IPS DF 6.9 (cell line): ENCODE data around the gene GGCX.
"Not testable (repeated sequence)": the region's sequence is repeated elsewhere in the genome, so short reads cannot be mapped to it uniquely, and the experiment has no call there.

Experiments used
- DNase-seq: peaks from one replicate; pipeline ENCODE4 v3.0.0-alpha.2; 2013; ENCODE audit warnings: low read depth, low spot score
- H3K27ac ChIP-seq: one replicate; pipeline ENCODE4 v1.5.1; 2013; ENCODE audit warnings: low read length, control low read depth
- H3K27me3 ChIP-seq: 2 replicates; pipeline ENCODE4 v1.6.1; 2013; ENCODE audit warnings: mild to moderate bottlenecking, low read length; ENCODE audit not compliant: control insufficient read depth, insufficient read depth
- H3K36me3 ChIP-seq: 2 replicates; pipeline ENCODE4 v1.6.1; 2013; ENCODE audit warnings: low read length; ENCODE audit not compliant: control insufficient read depth, insufficient read depth
- H3K4me1 ChIP-seq: 2 replicates; pipeline ENCODE4 v1.6.1; 2013; ENCODE audit warnings: low read length; ENCODE audit not compliant: control insufficient read depth, insufficient read depth
- H3K4me3 ChIP-seq: 2 replicates; pipeline ENCODE4 v1.5.1; 2013; ENCODE audit warnings: mild to moderate bottlenecking, low read length
- H3K9me3 ChIP-seq: 2 replicates; pipeline ENCODE4 v1.6.1; 2013; ENCODE audit warnings: low read length, inconsistent platforms; ENCODE audit not compliant: control insufficient read depth, insufficient read depth
- WGBS: extraction: QIAGEN DNeasy Blood & Tissue Kit; methylation state at CpG from one replicate; pipeline ENCODE4 v1.1.7; 2013; ENCODE audit warnings: mixed read lengths, missing lambda C conversion rate; ENCODE audit not compliant: insufficient read length, insufficient coverage; 5-methylcytosine and 5-hydroxymethylcytosine counted together

GGCX gene

GRCh38 chr2:85566265-85566664 is 5.0 kb upstream of the GGCX start:
- no peak for DNase-seq
- Histone ChIP-seq H3K27ac (no peak overlapping the region), H3K27me3 (peaks cover 9% of the 10 kb centered on the region), H3K4me1 (no peaks in the 10 kb centered on the region), H3K9me3 (no peaks in the 10 kb centered on the region), H3K36me3 (no peaks in the 10 kb centered on the region), H3K4me3 (no peak overlapping the region)
- WGBS, result no CpG with 5 or more reads among the region's 4 CpGs

DNA sequence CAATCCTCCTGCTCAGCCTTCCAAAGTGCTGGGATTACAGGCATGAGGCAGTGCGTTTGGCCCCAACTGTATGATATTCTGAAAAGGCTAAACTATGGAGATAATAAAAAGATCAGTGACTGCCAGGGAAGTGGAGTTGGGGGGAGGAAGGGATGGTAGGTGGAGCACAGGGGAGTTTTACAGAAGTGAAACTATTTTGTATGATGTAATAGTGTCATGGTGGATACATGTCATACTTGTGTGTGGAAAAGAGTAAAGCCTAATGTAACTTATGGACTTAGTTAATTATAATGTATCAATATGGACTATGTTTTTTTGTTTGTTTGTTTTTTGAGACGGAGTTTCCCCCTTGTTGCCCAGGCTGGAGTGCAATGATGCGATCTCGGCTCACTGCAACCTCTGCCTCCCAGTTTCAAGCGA is 2.9 kb upstream of the GGCX start:
- no peaks in the 10 kb centered on the region for H3K36me3 ChIP-seq
- no peaks in the 10 kb centered on the region for H3K9me3 ChIP-seq
- H3K27me3 ChIP-seq, result no peaks in the 10 kb centered on the region
- no peaks in the 10 kb centered on the region for H3K4me1 ChIP-seq
- no peak for DNase-seq
- H3K27ac ChIP-seq, result no peak overlapping the region
- WGBS, result no CpG with 5 or more reads among the region's 5 CpGs
- no peak overlapping the region for H3K4me3 ChIP-seq

GRCh38 chr2:85560812-85561279 is 447 bp downstream of the GGCX start:
- peak overlapping the region; percentile 57; the same call in 1 of the 2 replicates for H3K4me3 ChIP-seq
- no peak for DNase-seq
- H3K27ac ChIP-seq, result no peak overlapping the region
- H3K27me3 ChIP-seq, result no peaks in the 10 kb centered on the region
- H3K9me3 ChIP-seq, result no peaks in the 10 kb centered on the region
- WGBS, result no CpG with 5 or more reads among the region's 14 CpGs
- 0 out of 2 replicates have a peak, but pooled peaks cover 3% of the 10 kb centered on the region for H3K36me3 ChIP-seq
- H3K4me1 ChIP-seq, result no peaks in the 10 kb centered on the region

DNA sequence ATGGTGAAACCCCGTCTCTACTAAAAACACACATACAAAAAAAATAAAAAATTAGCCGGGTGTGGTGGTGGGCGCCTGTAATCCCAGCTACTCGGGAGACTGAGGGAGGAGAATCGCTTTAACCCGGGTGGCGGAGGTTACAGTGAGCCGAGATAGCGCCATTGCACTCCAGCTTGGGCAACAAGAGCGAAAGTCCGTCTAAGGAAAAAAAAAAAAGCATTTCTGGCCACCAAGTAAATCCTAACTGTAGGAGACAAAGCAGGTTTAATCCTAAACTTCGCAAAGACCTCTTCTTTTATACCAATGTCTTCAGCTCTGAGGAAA is 928 bp downstream of the GGCX start:
- DNase-seq, H3K4me1 ChIP-seq, H3K36me3 ChIP-seq, H3K9me3 ChIP-seq, H3K27ac ChIP-seq, H3K27me3 ChIP-seq: not testable (repeated sequence)
- no CpG with 5 or more reads among the region's 12 CpGs for WGBS
- peak overlapping the region; percentile 57; the same call in 1 of the 2 replicates for H3K4me3 ChIP-seq

- peaks cover 12% of the 10 kb centered on the region; the same call in 1 of the 2 replicates for H3K36me3 ChIP-seq
- no peak overlapping the region for H3K27ac ChIP-seq
- no peaks in the 10 kb centered on the region for H3K27me3 ChIP-seq
- WGBS, result no CpG with 5 or more reads among the region's 1 CpG
- no peak overlapping the region for H3K4me3 ChIP-seq
- no peaks in the 10 kb centered on the region for H3K9me3 ChIP-seq
- H3K4me1 ChIP-seq, result no peaks in the 10 kb centered on the region
- no peak for DNase-seq
Observed at GRCh38 chr2:85558160-85558559, 3.1 kb downstream of the GGCX start.

DNA sequence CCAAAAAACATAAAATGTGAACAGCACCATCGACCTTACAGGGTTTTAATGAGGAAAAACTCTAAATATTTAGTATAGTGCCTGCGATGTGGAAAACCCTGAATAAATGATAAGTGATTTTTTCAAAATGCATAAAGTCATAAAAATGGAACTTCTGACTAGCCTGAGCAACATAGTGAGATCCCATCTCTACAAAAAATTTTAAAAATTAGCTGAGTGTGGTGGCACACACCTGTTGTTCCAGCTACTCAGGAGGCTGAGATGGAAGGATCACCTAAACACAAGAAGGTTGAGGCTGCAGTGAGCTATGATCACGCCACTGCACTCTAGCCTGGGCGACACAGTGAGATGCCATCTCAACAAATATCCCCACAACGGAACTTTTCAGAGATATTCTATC is 4.2 kb downstream of the GGCX start:
- no CpG with 5 or more reads among the region's 5 CpGs for WGBS
- Histone ChIP-seq H3K4me3 (no peak overlapping the region), H3K27me3 (no peaks in the 10 kb centered on the region), H3K4me1 (no peaks in the 10 kb centered on the region), H3K27ac (no peak overlapping the region), H3K36me3 (peaks cover 12% of the 10 kb centered on the region; the same call in 1 of the 2 replicates), H3K9me3 (no peaks in the 10 kb centered on the region)
- DNase-seq, result no peak

- WGBS, result no CpG with 5 or more reads among the region's 3 CpGs
- H3K27ac ChIP-seq, result no peak overlapping the region
- H3K4me3 ChIP-seq, result no peak overlapping the region
- DNase-seq, result no peak
- H3K36me3 ChIP-seq, result peaks cover 25% of the 10 kb centered on the region; the same call in 1 of the 2 replicates
- no peaks in the 10 kb centered on the region for H3K9me3 ChIP-seq
- no peaks in the 10 kb centered on the region for H3K4me1 ChIP-seq
- H3K27me3 ChIP-seq, result no peaks in the 10 kb centered on the region
Observed at GRCh38 chr2:85554980-85555612, 6.2 kb downstream of the GGCX start.

DNA sequence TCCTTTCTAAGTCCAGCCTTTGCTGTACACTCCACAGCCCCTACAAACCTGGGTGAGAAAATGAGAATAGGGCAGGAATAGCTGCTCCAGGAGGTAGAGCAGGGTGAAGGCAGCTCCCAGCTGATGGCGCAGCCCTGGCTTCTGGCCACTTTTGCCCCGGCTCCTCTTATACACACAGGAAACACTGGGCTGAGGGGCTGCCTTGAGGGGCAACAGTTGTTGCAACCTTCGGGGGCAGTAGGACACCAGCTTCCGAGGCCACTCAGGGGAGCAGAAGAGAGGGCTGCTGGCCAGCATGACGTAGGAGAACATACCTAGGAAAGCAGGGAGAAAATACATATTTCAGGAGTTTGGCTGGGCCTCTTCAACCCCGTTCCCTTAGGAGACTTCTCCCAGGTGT is 8.1 kb downstream of the GGCX start:
- peaks cover 24% of the 10 kb centered on the region; the same call in 1 of the 2 replicates for H3K36me3 ChIP-seq
- H3K4me1 ChIP-seq, result no peaks in the 10 kb centered on the region
- no peaks in the 10 kb centered on the region for H3K27me3 ChIP-seq
- H3K27ac ChIP-seq, result no peak overlapping the region
- no peaks in the 10 kb centered on the region for H3K9me3 ChIP-seq
- no peak for DNase-seq
- H3K4me3 ChIP-seq, result no peak overlapping the region
- no CpG with 5 or more reads among the region's 6 CpGs for WGBS

GRCh38 chr2:85551698-85552678 is 9.3 kb downstream of the GGCX start:
- no peak overlapping the region for H3K27ac ChIP-seq
- no CpG with 5 or more reads among the region's 9 CpGs for WGBS

GRCh38 chr2:85550486-85550885 is 10.8 kb downstream of the GGCX start:
- DNase-seq, result no peak
- no peak overlapping the region for H3K27ac ChIP-seq
- WGBS, result no CpG with 5 or more reads among the region's 10 CpGs
- no peak overlapping the region for H3K4me3 ChIP-seq
- H3K9me3 ChIP-seq, result no peaks in the 10 kb centered on the region
- H3K4me1 ChIP-seq, result no peaks in the 10 kb centered on the region
- peaks cover 23% of the 10 kb centered on the region; the same call in 1 of the 2 replicates for H3K36me3 ChIP-seq
- no peaks in the 10 kb centered on the region for H3K27me3 ChIP-seq

More at GRCh38 chr2:85551698-85552678, 9.3 kb downstream of the GGCX start:
- Histone ChIP-seq H3K27me3 (no peaks in the 10 kb centered on the region), H3K4me3 (no peak overlapping the region), H3K36me3 (peaks cover 23% of the 10 kb centered on the region; the same call in 1 of the 2 replicates), H3K4me1 (no peaks in the 10 kb centered on the region), H3K9me3 (no peaks in the 10 kb centered on the region)
- DNase-seq, result no peak
